NCI-H69 (cell line): Measurements from ENCODE around the gene ODC1.

Experiments
- DNase-seq: peaks from one replicate; lab custom pipeline; 2025; lab: John Stamatoyannopoulos, UW

ODC1 gene

DNA sequence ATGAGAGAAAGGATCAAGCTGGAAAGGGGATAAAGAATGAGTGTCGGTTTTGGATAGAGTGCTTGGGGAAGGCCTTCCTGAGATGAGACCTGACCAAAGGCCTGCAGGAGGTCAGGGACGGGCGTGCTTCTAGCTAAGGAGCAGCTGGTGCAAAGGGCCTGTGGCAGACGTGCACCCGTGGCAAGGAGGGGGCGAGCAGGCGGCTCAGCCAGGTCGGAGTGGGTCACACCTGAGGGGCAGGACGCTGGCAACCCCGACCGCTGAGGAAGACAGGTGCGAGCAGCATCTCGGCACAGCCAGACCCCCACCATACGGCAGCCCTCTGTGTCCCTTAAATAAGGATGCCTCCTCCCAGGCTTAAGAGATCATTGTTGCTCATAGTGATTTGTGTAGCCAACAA, 48.1 kb downstream of the ODC1 start:
- no peak for DNase-seq

DNA sequence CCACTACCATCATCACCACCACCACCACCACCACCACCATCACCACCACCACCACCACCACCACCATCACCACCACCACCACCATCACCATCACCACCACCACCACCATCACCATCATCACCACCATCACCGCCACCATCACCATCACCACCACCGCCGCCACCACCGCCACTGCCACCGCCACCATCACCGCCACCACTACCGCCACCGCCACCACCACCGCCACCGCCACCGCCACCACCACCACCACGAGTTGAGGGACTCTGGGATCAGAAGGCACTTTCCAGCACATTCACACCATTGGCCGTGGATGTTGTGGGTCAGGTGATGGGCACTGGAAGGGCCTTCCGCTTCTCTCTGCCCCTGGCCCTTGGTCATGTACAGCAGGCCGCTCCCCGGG, 48.8 kb downstream of the ODC1 start:
- no peak for DNase-seq

DNA sequence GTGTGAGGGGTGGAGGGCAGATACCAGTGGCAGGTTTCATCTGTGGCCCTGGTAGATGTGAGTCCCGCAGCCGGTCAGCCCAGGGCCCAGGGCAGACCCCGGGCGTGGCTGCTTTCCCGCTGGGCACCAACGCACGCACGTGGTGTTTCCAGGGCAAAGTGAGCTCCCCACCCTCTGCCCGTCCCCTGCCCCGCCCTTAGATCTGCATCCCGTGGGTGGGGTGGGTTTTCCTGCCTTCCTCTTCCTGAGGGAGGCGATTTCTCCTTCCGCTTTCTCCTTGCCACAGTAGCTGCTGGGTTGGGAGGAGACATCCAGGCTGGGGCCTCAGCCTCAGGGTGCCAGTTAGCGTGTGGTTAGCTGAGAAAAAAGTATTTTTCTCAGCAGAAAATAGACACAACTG, 49.6 kb downstream of the ODC1 start:
- DNase-seq, result no peak

DNA sequence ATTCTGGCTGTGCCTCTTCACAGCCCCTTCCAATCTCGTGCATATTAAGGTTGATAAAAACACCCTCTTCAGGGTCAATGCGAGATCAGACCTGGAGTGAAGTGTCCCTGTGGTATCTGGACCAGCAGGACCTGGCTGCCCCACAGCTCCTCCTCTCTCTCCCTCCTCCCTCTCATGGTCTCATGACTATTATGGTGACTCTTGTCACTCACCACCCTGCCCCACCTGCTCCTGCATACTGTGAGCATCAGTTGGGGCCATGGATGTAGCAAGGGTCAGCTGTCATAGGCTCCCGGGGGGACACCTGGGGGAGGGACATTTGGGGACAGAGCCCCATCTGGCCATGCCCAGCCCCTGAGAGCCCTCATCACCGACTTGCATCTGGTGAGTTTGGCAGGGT, 50.2 kb downstream of the ODC1 start:
- no peak for DNase-seq

DNA sequence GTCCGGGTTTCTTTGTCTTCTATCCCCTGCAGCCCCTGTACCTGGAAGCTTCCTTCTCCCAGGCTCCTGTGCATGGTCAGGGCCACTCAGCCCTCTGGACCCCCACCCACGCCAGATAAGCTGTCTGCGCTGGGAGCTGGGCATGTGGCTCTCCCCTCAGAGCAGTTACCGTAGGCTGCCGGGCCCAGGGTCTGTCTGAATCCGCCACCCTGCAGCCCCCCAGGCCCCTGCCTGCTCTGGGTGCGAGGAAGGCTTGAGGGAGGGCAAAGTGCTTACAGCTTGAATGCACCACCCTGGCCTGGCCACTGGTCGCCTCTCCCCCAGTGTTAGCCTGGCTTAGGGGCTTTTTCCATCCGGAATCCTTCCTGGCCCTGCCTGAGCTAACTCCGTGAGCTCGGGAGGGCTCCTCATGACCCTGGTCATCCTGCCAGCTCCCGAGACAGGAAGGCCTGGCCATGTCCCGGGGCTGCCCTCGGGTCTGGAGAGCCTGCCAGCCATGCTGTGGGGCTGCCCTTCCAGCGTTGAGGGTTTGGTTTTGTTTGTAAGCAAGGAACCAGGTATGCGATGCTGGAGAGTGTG, 50.7 kb downstream of the ODC1 start:
- DNase-seq, result no peak

DNA sequence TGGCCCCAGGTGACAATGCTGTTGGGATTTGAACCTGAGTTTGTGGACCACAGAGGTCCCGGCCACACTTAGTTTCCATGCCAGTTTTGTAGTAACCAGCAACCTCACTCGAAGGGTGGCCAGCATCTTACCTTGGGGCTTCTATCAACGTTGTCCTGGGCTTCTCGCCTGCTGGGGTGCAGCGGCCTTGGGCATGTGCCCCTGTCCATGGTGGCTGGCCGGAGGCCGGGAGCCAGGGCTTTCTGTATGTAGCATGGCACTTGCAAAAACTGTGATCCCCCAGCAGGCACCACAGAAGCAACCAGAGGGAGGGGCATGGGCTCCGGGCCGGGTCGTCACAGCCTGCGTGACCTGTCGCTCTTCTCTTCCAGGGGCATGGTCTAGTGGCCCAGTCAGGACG, 51.7 kb downstream of the ODC1 start:
- DNase-seq, result no peak

DNA sequence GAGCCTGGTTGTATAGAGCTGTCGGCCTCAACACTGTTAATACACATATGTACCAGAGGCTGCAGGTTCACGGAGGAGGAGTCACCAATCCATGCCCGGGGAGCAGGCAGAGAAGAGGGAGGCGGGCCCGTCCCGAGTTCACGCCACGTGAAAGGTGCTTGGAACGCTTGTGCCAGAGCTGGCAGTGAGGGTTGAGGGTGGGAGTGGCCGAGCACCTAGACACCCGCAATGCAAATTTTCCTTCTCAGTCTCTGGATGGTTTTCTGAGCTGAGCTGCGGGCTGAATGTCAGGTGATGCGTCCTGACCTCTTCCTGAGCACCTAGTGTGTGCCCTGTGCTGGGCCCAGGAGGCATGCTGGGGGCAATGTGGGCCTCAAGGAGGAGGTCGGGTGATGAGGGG, 52.2 kb downstream of the ODC1 start:
- DNase-seq, result no peak

DNA sequence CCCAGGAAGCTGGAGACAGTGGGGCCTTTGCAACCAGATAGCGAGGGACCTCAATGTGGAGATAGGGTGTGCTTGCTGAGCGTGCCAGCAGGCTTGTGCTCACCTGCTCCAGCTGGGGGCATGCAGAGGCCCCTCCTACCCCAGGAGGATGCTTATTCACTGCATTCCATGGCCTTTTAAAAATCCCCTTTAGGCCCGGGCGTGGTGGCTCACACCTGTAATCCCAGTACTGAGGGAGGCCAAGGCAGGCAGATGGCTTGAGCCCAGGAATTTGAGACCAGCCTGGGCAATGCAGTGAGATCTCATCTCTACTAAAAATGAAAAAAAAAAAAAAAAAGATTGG, 54.5 kb downstream of the ODC1 start:
- DNase-seq, result no peak

DNA sequence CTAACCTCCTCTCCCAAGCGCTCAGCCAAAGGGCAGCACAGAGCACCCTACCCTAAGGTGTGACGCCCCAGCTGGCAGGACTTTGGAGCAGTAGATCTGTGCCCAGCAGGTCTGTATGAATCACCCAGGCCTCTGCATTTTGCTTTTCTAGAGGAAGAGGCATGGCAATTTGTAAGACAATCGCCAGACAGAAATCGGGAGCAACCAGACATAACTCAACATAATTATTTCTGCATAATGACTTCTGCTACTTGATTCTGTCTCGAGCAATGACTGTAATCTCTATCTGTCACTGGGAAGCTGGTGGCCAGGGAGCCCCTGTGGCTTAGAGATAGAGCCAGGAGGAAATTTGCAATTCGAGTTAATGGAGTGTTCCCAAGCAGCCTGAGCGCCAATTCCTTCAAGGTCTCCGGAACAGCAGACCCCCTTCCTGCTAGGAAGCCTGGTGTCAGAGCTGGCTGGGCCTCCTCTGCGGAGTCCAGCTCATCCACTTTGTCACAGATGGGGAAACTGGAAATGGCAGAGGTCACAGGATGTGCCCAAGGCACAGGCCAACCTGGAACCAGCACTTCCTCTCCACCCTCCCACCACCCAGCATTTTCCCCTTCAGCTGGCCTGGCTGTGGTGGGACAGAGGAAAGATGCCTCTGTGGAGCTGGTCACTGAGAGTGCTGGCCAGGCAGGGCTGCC, 55.0 kb downstream of the ODC1 start:
- DNase-seq, result no peak

DNA sequence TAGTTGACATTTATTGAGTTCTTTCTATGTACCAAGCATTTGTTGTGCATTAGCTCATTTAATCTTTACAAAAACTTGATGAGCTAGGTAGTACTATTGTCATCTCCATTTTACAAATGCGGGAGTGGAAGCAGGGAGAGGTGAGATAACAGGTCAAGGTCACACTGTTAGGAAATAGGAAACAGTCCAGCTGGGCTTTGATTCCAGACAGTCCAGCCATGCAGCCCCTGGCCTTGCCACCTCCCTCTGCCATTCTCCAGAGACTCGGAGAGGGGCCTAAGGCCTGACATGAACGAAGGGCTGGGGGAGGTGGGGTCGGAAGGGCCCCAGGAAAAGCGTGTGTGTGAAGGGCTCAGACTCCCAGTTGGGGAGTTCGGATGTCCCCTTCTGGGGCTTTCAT, 55.6 kb downstream of the ODC1 start:
- DNase-seq, result no peak

DNA sequence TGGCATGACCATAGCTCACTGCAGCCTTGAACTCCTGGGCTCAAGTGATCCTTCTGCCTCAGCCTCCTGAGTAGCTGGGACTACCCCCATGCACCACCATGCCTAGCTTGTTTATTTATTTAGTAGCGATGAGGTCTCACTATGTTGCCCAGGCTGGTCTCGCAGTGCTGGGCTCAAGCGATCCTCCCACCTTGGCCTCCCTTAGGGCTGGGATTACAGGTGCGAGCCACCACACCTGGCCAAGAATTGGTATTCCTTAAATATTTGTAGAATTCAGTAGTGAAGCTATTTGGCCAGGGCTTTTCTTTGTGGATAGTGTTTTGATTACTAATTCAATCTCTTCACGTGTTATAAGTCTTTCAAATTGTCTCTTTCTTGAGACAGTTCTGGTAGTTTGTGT, 56.0 kb downstream of the ODC1 start:
- DNase-seq, result no peak

DNA sequence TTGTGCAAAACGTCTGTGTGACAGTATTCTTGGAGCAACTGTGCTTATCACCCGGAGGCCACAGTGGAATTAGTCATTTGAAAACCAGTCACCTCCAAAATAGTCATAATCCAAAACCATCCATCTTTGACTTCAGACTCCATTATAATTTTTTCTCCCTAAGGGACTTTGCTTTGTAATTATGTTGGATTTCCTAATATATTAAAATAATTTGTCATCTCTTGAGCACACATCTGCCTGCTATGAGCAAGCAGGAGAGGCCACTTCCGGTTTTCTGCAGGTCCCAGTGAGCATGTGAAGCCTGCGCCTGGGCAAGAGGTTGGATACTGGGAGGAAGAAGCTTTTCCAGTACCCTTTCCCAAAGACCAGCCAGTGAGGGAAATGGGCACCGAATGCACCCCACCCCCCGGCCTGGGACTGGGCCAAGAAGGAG, 57.7 kb downstream of the ODC1 start:
- DNase-seq, result no peak
